HG02970 (cell line): ENCODE measurements around the gene MYH16.
"Not testable (repeated sequence)": the region's sequence is repeated elsewhere in the genome, so short reads cannot be mapped to it uniquely, and the experiment has no call there.

Source experiments
- ATAC-seq: cut with Tn5 transposase; IDR thresholded peaks from one replicate; pipeline ENCODE4 v1.9.1; 2021; ENCODE audit warnings: mild to moderate bottlenecking, moderate library complexity, moderate number of reproducible peaks; ENCODE audit not compliant: unreplicated experiment, low FRiP score

MYH16 gene

GRCh38 chr7:99257065-99257464, 15.6 kb upstream of the MYH16 start:
- no peak for ATAC-seq

GRCh38 chr7:99257675-99258074, 15.0 kb upstream of the MYH16 start:
- no peak for ATAC-seq

DNA sequence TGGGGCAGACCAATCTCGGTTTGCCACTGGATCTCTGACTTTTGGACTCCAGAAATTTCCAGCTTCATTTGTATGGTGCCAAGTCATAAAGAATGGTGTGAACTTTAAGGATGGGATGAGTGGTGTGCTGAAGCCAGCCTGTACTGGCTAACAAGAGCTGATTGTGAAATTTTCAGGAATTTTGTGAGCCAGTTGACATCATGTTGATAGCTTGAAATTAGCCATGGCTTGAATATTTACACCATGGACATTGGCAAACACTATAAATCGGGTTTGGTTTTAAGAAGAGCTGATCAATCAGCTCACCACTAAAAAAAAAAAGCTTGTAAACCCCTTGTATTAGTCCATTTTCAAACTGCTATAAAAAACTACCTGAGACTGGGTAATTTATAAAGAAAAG, 14.1 kb upstream of the MYH16 start:
- ATAC-seq = no peak

GRCh38 chr7:99260395-99260794, 12.2 kb upstream of the MYH16 start:
- ATAC-seq = no peak

GRCh38 chr7:99261646-99262045, 11.0 kb upstream of the MYH16 start:
- ATAC-seq = no peak

- no peak for ATAC-seq
Measured at GRCh38 chr7:99265848-99266480, 6.7 kb upstream of the MYH16 start.

GRCh38 chr7:99267481-99267840, 5.2 kb upstream of the MYH16 start:
- ATAC-seq = no peak

DNA sequence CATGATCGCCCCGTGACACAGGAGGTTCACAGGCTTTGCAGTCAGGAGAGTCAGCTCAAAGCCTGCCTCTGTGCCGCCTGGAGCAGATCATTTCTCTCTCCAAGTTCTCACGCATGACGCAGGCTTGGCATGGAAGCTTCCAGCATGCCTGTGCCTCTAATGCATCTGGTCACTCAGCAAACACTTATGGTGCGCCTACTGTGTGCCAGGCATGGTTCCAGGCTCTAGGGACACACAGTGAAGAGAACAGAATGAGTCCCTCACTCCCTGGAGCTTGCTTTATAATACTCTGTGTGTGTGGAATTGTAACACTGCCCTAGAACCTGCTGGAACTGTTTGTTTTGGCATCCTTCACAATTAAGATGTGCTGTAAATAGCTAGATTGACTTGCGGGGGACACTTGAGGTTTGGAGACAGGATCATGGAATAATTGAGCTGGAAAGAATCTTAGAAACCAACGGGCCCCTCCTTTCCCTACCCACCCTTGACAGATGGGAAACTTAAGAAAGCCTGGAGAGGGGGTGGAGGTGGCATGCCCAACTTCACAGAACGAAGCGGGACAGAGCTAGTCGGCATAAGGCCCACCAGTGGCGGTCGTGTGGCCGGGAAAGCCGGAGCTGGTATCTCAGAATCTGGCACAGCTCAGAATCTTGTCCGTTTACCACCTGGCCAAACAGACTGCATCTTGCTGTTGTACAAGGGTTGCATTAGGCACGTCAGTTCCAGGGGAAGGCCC, 4.6 kb upstream of the MYH16 start:
- ATAC-seq = no peak

- no peak for ATAC-seq
Measured at GRCh38 chr7:99268577-99268908, 4.1 kb upstream of the MYH16 start.

GRCh38 chr7:99270702-99271101, 1.9 kb upstream of the MYH16 start:
- ATAC-seq = no peak

DNA sequence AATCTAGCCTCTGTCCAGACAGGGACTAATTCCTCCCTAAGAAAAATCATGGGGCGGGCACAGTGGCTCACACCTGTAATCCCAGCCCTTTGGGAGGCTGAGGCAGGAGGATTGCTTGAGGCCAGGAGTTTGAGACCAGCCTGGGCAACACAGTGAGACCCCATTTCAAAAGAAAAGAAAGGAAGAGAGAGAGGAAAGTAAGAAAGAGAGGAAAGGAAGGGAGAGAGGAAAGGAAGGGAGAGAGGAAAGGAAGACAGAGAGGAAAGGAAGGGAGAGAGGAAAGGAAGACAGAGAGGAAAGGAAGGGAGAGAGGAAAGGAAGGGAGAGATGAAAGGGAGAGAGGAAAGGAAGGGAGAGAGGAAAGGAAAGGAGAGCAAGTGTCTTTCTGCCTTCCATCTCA, 922 bp downstream of the MYH16 start:
- ATAC-seq = not testable (repeated sequence)

DNA sequence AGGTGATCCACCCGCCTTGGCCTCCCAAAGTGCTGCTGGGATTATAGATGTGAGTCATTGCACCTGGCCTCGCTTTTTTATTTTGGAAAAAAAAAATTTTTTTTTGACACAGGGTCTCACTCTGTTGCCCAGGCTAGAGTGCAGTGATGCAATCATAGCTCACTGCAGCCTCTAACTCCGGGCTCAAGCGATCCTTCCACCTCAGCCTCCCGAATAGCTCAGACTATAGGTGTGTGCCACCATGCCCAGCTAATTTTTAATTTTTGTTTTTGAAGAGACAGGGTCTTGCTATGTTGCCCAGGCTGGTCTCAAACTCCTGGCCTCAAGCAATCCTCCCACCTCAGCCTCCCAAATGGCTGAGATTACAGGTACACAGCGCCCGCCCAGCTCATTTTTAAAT, 2.3 kb downstream of the MYH16 start:
- not testable (repeated sequence) for ATAC-seq

- ATAC-seq = no peak
Measured at GRCh38 chr7:99275496-99275895, 2.9 kb downstream of the MYH16 start.

GRCh38 chr7:99278180-99278579, 5.5 kb downstream of the MYH16 start:
- ATAC-seq = no peak

- not testable (repeated sequence) for ATAC-seq
Measured at GRCh38 chr7:99284165-99284564, 11.5 kb downstream of the MYH16 start.

GRCh38 chr7:99287779-99288534, 15.3 kb downstream of the MYH16 start:
- ATAC-seq = no peak

GRCh38 chr7:99289185-99289584, 16.5 kb downstream of the MYH16 start:
- no peak for ATAC-seq

- ATAC-seq = not testable (repeated sequence)
Measured at GRCh38 chr7:99290148-99290547, 17.5 kb downstream of the MYH16 start.

DNA sequence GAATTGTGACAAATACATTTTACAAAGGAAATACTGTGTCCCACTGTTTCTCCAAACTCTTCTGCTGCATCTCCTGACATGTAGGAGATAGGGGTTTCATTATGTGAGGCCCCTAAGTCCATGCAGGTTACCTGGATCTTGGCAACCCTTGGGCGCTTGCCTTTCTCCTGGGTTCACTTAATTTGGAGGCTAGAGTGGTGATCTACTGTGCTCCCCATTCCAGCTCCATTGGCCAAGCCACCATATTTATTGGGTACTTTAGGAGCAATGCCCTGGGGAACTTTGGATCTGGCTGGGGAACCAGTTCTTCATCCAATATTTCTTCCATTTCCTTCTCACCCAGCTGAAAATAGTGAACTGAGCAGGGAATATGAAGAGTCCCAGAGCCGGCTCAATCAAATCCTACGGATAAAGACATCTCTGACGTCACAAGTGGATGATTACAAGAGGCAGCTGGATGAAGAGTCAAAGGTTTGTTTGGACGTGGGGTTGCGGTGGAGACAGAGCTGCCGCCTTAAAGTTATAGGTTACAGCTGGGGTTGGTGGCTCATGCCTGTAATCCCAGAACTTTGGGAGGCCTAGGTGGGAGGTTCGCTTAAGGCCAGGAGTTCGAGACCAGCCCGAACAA, 18.5 kb downstream of the MYH16 start:
- no peak for ATAC-seq

DNA sequence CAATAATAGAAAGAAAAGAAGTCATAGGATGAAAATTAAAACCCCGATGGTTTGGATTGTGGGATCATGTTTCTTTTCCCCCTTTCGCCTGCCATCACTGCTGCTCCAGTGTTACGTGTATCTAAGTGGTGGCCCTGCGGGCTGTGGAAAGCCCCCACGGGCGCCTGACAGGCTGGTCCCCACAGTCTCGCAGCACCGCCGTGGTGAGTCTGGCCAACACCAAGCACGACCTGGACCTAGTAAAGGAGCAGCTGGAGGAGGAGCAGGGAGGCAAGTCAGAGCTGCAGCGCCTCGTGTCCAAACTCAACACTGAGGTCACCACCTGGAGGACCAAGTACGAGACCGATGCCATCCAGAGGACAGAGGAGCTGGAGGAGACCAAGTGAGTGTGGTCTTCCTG, 19.5 kb downstream of the MYH16 start:
- ATAC-seq = no peak

- no peak for ATAC-seq
Measured at GRCh38 chr7:99293167-99293566, 20.5 kb downstream of the MYH16 start.
